ENCODE results near the gene CDH23.

Gene CDH23

DNA sequence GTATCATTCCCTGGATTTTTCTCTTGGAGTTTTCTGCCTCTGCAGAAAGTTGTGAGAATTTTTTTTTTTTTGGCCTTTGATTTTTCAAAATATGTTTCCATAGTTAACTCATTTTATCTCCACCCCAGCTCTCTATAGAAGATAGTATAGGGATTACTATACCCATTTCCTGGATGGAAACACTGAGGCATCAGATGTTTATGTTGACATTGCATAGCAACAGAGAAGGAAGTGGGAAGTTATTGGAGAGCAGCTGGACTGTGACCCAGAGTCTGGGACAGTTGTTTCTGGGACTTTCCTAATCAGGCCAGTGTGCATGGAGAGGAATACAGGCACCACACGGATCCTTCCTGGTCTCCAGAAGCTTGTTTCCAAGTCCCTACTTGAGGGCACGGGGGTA is 158.0 kb downstream of the CDH23 start:
- H3K27me3 ChIP-seq (replicated peaks; ENCODE audit: control insufficient read depth, insufficient read depth, low read length), result no peaks in the 10 kb centered on the region; the same call in 1 of the 2 replicates
- no peak for TF ChIP-seq CTCF (IDR thresholded peaks at IDR 0.05; ENCODE audit: insufficient read depth, low read length, poor library complexity, severe bottlenecking)
- DNase-seq (ENCODE audit: extremely low read depth, insufficient read length), result no peak
- H3K36me3 ChIP-seq (ENCODE audit: control insufficient read depth, insufficient read depth, low read length), result no peaks in the 10 kb centered on the region
- no peak overlapping the region for H3K4me3 ChIP-seq (replicated peaks; ENCODE audit: low read depth, low read length)

- no peaks in the 10 kb centered on the region; the same call in 1 of the 2 replicates for H3K27me3 ChIP-seq (replicated peaks; ENCODE audit: control insufficient read depth, insufficient read depth, low read length)
- TF ChIP-seq CTCF (IDR thresholded peaks at IDR 0.05; ENCODE audit: insufficient read depth, low read length, poor library complexity, severe bottlenecking), result no peak
- DNase-seq (ENCODE audit: extremely low read depth, insufficient read length), result no peak
- H3K36me3 ChIP-seq (ENCODE audit: control insufficient read depth, insufficient read depth, low read length), result no peaks in the 10 kb centered on the region
- no peak overlapping the region for H3K4me3 ChIP-seq (replicated peaks; ENCODE audit: low read depth, low read length)
These were observed 158.5 kb downstream of the CDH23 start for GRCh38 chr10:71555087-71555723.

DNA sequence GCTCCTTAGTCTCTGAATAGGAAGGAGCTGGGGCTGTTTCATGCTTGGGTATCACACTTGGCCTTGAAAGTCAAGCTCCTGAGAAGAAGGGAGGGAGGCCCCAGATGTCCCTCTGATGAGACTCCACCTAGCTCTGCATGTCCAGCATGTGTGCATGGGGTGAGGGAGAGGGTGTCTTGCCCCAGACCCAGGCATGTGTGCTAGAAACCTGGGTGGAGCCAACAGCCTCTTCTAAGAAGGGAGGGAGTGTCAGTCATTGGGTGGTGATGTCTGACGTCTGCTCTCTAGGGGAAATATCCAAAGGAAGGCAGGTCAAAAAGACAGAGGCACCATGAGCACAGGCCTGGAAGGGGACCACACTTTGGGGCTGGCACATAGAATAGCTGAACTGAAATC is 159.0 kb downstream of the CDH23 start:
- Histone ChIP-seq H3K4me3 (replicated peaks; ENCODE audit: low read depth, low read length) (no peak overlapping the region), H3K36me3 (ENCODE audit: control insufficient read depth, insufficient read depth, low read length) (no peaks in the 10 kb centered on the region), H3K27me3 (replicated peaks; ENCODE audit: control insufficient read depth, insufficient read depth, low read length) (no peaks in the 10 kb centered on the region)
- no peak for DNase-seq (ENCODE audit: extremely low read depth, insufficient read length)
- TF ChIP-seq CTCF (IDR thresholded peaks at IDR 0.05; ENCODE audit: insufficient read depth, low read length, poor library complexity, severe bottlenecking), result no peak

- DNase-seq (ENCODE audit: extremely low read depth, insufficient read length), result no peak
- Histone ChIP-seq H3K36me3 (ENCODE audit: control insufficient read depth, insufficient read depth, low read length) (no peaks in the 10 kb centered on the region), H3K4me3 (replicated peaks; ENCODE audit: low read depth, low read length) (no peak overlapping the region), H3K27me3 (replicated peaks; ENCODE audit: control insufficient read depth, insufficient read depth, low read length) (no peaks in the 10 kb centered on the region; the same call in none of the 2 replicates)
- no peak for TF ChIP-seq CTCF (IDR thresholded peaks at IDR 0.05; ENCODE audit: insufficient read depth, low read length, poor library complexity, severe bottlenecking)
These were observed 162.3 kb downstream of the CDH23 start for GRCh38 chr10:71558991-71559390.

GRCh38 chr10:71561003-71561574 is 164.4 kb downstream of the CDH23 start:
- Histone ChIP-seq H3K4me3 (replicated peaks; ENCODE audit: low read depth, low read length) (no peak overlapping the region), H3K36me3 (ENCODE audit: control insufficient read depth, insufficient read depth, low read length) (no peaks in the 10 kb centered on the region), H3K27me3 (replicated peaks; ENCODE audit: control insufficient read depth, insufficient read depth, low read length) (no peaks in the 10 kb centered on the region; the same call in none of the 2 replicates)
- TF ChIP-seq CTCF (IDR thresholded peaks at IDR 0.05; ENCODE audit: insufficient read depth, low read length, poor library complexity, severe bottlenecking), result no peak
- DNase-seq (ENCODE audit: extremely low read depth, insufficient read length), result no peak
